Esophagus muscularis mucosa (tissue), 4 donors: ENCODE data around the gene NPLOC4. TPM values are rescaled to one million over a fixed set of nuclear protein-coding genes. Genes with fewer than 3 reads are reported as not detected.

Source experiments
- DNase-seq: peaks from one replicate; pipeline ENCODE4 v3.0.0-alpha.2; 2017; ENCODE audit errors: extremely low spot score
- H3K27ac ChIP-seq, 4 donors: fragments of 200-600 bp; sonication (generic); replicated peaks in 1 of 4; 1 replicate in 3 of 4; 2 replicates in 1 of 4; pipeline ENCODE4 v1.5.1; 2016 to 2019; ENCODE audit warnings: mild to moderate bottlenecking in 1 of 4
- H3K27me3 ChIP-seq, 4 donors: fragments of 200-600 bp; sonication (generic); one replicate each; pipeline versions ENCODE4 v1.5.1 to v1.6.0; 2016 to 2019
- H3K36me3 ChIP-seq, 4 donors: fragments of 200-600 bp; sonication (generic); one replicate each; pipeline ENCODE4 v1.5.1; 2016 to 2019
- H3K4me1 ChIP-seq, 4 donors: fragments of 200-600 bp; sonication (generic); one replicate each; pipeline ENCODE4 v1.5.1; 2016 to 2019
- H3K4me3 ChIP-seq, 4 donors: fragments of 200-600 bp; sonication (generic); 1 replicate in 2 of 4; 2 replicates in 2 of 4; pipeline ENCODE4 v1.5.1; 2016 to 2019; ENCODE audit warnings: mild to moderate bottlenecking in 4 of 4, moderate library complexity in 1 of 4
- H3K9me3 ChIP-seq, 4 donors: fragments of 200-600 bp; sonication (generic); 1 replicate in 3 of 4; 2 replicates in 1 of 4; pipeline ENCODE4 v1.5.1; 2016 to 2019
- CTCF ChIP-seq, 3 experiments: fragments of 200-600 bp in 2 of 3; fragments of 450-650 bp in 1 of 3; sonication (generic) in 2 of 3; IDR thresholded peaks; one replicate each; pipeline ENCODE4 v1.5.1; 2017 to 2019; ENCODE audit warnings: antibody characterized with exemption in 3 of 3, mild to moderate bottlenecking in 2 of 3, moderate library complexity in 1 of 3
- EP300 ChIP-seq: sonication (generic); formaldehyde crosslinking; IDR thresholded peaks from one replicate; pipeline ENCODE4 v1.6.1; 2017; ENCODE audit warnings: antibody characterized with exemption
- POLR2A ChIP-seq: fragments of 450-650 bp; IDR thresholded peaks from one replicate; pipeline ENCODE4 v1.6.1; 2017; ENCODE audit warnings: antibody characterized with exemption, moderate library complexity, mild to moderate bottlenecking, low read depth
- POLR2AphosphoS5 ChIP-seq, 2 donors: sonication (generic); formaldehyde crosslinking; IDR thresholded peaks; one replicate each; pipeline ENCODE4 v1.6.1; 2017; ENCODE audit warnings: antibody characterized with exemption in 2 of 2
- WGBS: methylation state at CpG from one replicate; pipeline ENCODE4 v1.1.5; 2018; 5-methylcytosine and 5-hydroxymethylcytosine counted together
- intact Hi-C: fragments of 100-400 bp; cut with DNase I; formaldehyde crosslinking; loops from one replicate; pipeline ENCODE4 v1.15.1; 2023
- total RNA-seq, 4 donors: library from RNA; depleted of rRNA; stranded (reverse); fragments of >200 nt; gene quantifications; one replicate each; pipeline versions ENCODE4 v1.1.0 to v1.2.1, GENCODE V29; 2016

NPLOC4 gene
- total RNA-seq, 4 donors from 2014 or later, result 58.1 to 86.6 (median 65.7) TPM

GRCh38 chr17:81528384-81528650 is 108.6 kb downstream of the NPLOC4 start:
- intact Hi-C loops, result no loop called here
- H3K9me3 ChIP-seq, result no peaks in the 10 kb centered on the region
- H3K27ac ChIP-seq, result no peak overlapping the region
- no peak for TF ChIP-seq EP300
- TF ChIP-seq POLR2AphosphoS5 (IDR thresholded peaks at IDR 0.05), result no peak
- no peak for TF ChIP-seq POLR2A
- no peak for TF ChIP-seq CTCF (IDR thresholded peaks at IDR 0.05)
- H3K36me3 ChIP-seq, result no peaks in the 10 kb centered on the region
- H3K4me1 ChIP-seq, result peaks cover 4 to 23% (median 17%) of the 10 kb centered on the region in 4 donors
- no peak overlapping the region for H3K4me3 ChIP-seq
- no peak for DNase-seq
- WGBS, result 60% methylated on average over 4 of the region's 20 CpGs
- peaks cover 0 to 68% (median 44%) of the 10 kb centered on the region in 4 donors for H3K27me3 ChIP-seq

- Histone ChIP-seq H3K36me3 (no peaks in the 10 kb centered on the region), H3K4me1 (peaks cover 5 to 28% (median 22%) of the 10 kb centered on the region in 4 donors), H3K4me3 (no peak within 1 kb of the TSS), H3K27ac (no peak within 1 kb of the TSS), H3K9me3 (no peaks in the 10 kb centered on the region), H3K27me3 (peaks cover 0 to 68% (median 46%) of the 10 kb centered on the region in 4 donors)
- DNase-seq, result no peak
- intact Hi-C loops, result no loop called here
- 47% methylated on average over 21 of the region's 42 CpGs for WGBS
- no peak for TF ChIP-seq POLR2AphosphoS5 (IDR thresholded peaks at IDR 0.05)
- TF ChIP-seq POLR2A, result no peak
- TF ChIP-seq EP300, result no peak
- TF ChIP-seq CTCF (IDR thresholded peaks at IDR 0.05), result peak in 1 of 3 experiments; percentile 6
Measured at GRCh38 chr17:81527591-81528383, 109.1 kb downstream of the NPLOC4 start, which contains the start of gene FSCN2. Gene FSCN2 (plus strand): TSS chr17:81528377. CDS start chr17:81528532, 155 bp downstream.

- H3K9me3 ChIP-seq, result no peaks in the 10 kb centered on the region
- no peaks in the 10 kb centered on the region for H3K36me3 ChIP-seq
- TF ChIP-seq POLR2AphosphoS5 (IDR thresholded peaks at IDR 0.05) (no peak), EP300 (no peak), CTCF (IDR thresholded peaks at IDR 0.05) (no peak), POLR2A (no peak)
- intact Hi-C loops, result no loop called here
- H3K27me3 ChIP-seq, result peaks cover 0 to 68% (median 46%) of the 10 kb centered on the region in 4 donors
- 85% methylated on average over 4 of the region's 21 CpGs for WGBS
- no peak overlapping the region for H3K27ac ChIP-seq
- DNase-seq, result no peak
- H3K4me1 ChIP-seq, result peaks cover 5 to 28% (median 22%) of the 10 kb centered on the region in 4 donors
- no peak overlapping the region for H3K4me3 ChIP-seq
Measured at GRCh38 chr17:81526662-81527571, 110.0 kb downstream of the NPLOC4 start.

- WGBS, result 77% methylated on average over 8 of the region's 8 CpGs
- no peaks in the 10 kb centered on the region for H3K9me3 ChIP-seq
- intact Hi-C loops, result no loop called here
Measured at GRCh38 chr17:81524865-81525159, 112.1 kb downstream of the NPLOC4 start.

More at GRCh38 chr17:81524865-81525159, 112.1 kb downstream of the NPLOC4 start:
- H3K27me3 ChIP-seq, result peaks cover 0 to 68% (median 46%) of the 10 kb centered on the region in 4 donors
- H3K27ac ChIP-seq, result no peak overlapping the region
- no peak for TF ChIP-seq POLR2A
- no peak for TF ChIP-seq POLR2AphosphoS5 (IDR thresholded peaks at IDR 0.05)
- TF ChIP-seq EP300, result no peak
- no peak for TF ChIP-seq CTCF (IDR thresholded peaks at IDR 0.05)
- no peaks in the 10 kb centered on the region for H3K36me3 ChIP-seq
- no peak for DNase-seq
- no peak overlapping the region for H3K4me3 ChIP-seq
- peaks cover 10 to 37% (median 25%) of the 10 kb centered on the region in 4 donors for H3K4me1 ChIP-seq
